Putamen (tissue), 1 donor: ENCODE measurements around the gene UBAP1L.
"Not testable (repeated sequence)": the region's sequence is repeated elsewhere in the genome, so short reads cannot be mapped to it uniquely, and the experiment has no call there.

Source experiments
- DNase-seq: peaks from one replicate; pipeline ENCODE4 v3.0.0-alpha.2; 2016; ENCODE audit warnings: low spot score

The UBAP1L gene

DNA sequence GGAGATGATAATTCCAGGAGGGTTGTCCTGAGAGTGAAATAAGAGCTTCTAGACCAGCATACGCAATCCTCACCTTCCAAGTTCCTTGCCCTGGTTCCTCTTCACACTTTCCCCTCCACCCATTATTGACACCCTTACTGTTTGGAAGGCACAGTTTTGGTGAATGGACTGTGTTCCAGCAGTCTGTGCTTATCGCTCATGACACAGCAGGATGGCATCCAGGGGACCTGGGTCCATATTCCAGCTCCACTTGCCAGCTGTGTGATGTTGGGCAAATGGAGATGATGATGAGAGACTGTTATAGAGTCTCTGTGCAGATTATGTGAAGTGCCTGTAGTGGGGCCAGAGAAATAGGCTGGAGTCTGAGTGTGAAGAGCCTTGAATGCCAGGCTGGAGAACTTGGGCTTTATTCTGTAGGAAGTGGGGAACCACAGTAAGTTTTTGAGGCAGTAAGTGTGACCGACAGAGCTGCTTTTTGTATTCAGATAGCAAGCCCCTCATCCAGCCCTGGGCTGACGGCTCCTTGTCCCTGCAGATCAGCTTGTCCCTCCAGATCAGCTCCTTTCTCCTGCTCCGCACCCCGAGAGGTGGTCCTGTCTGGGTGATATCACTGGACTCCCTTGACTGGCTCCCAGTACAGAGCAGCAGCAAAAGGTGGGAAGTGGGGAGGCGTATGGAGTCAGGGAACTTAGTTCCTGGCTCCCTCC, 30.3 kb downstream of the UBAP1L start:
- no peak for DNase-seq

DNA sequence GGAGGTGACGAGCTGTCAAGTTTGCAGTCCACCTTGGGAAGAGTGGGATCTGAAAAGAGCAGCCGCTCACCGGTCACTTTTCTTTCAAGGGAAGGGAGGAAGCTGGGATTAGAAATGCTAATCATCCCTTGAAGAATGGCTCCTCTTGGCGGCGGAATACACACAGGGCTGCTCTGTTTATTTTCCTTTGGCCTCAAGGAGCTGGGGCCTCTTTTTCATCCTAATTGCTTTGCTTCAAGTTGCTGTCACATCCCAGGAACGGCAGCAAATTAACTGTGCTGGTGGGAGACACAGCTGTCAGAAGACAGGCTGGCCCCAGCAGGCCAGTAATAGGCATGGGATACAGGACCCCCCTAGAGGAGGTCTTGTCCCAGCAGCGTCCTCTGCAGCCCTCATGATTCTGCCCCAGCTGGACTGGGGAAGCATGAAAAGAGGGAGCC, 31.7 kb downstream of the UBAP1L start:
- DNase-seq = no peak

DNA sequence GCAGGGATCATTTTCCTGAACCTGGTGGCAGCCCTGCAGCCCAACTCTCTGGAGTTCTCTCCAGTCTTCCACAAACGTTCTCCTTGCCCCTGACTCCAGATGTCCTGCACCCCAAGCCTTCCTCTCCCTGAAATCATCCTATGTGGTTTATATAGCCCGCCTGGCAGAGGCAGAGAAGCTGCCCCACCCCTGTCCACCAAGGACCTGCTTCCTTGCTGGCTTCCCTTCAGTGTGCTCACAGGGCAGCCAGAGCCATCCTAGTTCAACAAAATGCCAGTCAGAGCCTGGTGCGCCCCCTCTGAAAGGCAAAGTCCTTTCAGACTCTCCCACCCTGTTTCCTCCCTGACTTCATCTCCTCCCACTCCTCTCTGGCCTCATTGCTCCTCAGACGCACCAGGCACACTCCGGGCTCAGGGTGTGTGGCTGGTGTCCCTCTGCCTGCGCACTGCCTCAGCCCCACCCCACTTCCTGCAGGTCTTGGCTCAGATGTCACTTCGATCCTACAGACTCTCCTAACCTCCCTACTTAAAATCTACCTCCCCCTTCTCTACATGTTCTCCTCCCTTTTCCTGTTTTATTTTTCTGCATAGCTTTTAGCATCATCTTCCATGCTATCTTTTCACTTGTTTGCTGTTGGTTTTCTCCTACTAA, 32.6 kb downstream of the UBAP1L start:
- DNase-seq = no peak

DNA sequence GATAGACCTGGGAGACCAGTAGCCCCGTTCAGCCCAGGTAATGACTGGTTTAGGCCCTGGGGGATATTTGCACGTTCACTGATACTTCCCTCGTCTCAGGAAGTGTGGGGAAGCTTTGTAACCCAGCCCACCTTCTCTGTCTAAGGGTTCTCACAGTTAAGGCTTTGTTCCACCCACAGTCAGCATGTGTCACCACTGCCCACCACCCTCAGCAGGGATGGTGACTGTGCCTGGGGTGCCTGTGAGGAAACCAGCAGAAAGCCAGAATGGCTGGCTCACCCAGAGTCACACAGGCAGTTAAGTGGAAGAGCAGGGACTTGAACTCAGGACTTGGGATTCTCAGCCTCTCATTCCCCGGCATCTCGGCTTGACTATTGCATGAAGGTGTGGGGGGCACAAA, 33.2 kb downstream of the UBAP1L start:
- no peak for DNase-seq

DNA sequence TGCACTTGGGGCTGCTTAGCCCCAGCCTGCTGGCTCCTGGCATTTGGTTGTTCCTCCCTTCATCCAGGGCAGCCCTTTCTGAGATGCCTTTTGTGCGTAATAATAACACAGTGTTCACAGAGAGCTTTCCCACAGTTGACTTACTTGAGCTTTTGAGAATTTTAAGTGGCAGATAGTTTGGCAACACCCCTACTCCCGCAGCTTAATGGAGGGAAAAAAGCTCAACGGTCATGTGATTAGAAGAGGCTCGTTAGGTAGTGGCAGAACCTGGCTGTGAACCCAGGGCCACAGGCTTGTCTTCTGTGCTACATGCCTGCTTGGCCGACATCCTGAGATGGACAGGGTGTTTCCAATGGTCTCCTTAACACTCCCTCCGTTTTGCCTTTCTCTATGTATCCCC, 33.7 kb downstream of the UBAP1L start:
- no peak for DNase-seq

DNA sequence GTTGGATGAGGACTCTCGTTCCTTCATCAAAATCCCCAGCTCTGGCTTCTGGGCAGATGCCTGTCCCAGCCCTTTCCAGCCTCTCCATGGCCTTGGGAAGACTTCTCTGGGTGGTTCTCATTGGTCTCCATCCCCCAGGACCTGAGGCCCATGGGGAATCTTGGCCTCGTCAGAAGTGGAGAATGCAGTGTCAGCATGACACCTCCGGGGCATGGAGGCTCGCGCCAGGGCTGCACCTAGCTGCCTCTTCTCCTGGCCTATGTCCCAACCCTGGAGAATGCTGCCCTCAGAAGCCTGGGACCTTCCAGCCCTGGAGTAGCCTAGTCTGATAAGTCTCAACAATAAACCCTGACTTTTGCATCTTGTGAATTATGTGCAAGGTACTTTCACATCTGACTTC, 35.4 kb downstream of the UBAP1L start:
- no peak for DNase-seq

DNA sequence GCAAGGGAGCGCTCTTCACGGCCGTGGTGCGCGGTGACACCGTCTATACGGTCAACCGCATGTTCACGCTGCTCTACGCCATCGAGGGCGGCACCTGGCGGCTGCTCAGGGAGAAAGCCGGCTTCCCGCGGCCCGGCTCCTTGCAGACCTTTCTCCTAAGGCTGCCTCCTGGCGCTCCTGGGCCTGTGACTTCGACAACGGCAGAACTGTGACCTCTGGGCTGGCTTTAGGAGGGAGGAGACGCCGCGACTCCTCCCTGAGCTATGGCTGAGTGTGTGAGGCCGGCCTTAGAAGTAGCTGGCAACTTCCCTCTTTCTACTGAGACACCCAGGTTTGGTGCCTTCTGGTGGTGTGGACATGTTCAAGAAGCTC, 37.0 kb downstream of the UBAP1L start:
- no peak for DNase-seq

DNA sequence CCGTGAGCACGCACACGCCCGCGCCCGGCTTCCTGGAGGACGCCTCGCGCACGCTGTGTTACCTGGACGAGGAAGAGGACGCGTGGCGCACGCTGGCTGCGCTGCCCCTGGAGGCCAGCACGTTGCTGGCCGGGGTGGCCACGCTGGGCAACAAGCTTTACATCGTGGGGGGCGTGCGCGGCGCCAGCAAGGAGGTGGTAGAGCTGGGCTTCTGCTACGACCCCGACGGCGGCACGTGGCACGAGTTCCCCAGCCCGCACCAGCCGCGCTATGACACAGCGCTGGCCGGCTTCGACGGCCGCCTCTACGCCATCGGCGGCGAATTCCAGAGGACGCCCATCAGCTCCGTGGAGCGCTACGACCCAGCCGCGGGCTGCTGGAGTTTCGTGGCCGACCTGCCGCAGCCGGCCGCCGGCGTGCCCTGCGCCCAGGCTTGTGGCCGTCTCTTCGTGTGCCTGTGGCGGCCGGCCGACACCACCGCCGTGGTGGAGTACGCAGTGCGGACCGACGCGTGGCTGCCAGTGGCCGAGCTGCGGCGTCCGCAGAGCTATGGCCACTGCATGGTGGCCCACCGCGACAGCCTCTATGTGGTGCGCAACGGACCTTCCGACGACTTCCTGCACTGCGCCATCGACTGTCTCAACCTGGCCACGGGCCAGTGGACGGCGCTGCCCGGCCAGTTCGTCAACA, 37.6 kb downstream of the UBAP1L start:
- DNase-seq = no peak

DNA sequence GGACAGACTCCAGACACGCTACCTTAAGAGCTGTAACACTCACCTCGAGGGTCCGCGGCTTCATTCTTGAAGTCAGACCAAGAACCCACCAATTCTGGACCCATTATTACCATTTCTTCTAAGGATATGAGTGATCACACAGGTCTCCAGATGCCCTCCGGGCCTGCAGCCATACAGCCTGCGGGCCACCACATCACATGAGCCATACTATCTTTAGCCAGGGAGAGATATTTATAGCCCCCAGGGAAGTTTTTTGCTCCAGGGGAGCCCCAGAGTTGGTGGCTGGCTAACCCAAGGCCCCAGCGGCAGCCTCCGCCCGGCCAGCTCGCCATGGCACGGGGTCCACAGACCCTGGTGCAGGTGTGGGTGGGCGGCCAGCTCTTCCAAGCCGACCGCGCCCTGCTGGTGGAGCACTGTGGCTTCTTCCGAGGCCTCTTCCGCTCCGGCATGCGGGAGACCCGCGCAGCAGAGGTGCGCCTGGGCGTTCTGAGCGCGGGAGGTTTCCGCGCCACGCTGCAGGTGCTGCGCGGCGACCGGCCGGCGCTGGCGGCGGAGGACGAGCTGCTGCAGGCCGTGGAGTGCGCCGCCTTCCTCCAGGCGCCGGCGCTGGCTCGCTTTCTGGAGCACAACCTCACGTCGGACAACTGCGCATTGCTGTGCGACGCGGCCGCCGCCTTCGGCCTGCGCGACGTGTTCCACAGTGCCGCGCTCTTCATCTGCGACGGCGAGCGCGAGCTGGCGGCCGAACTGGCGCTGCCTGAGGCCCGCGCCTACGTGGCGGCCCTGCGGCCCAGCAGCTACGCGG, 38.3 kb downstream of the UBAP1L start, which contains the start of gene KBTBD13:
Gene KBTBD13 (plus strand): TSS at position 261 of the 805 bp plus-strand sequence. CDS start 70 bp downstream, at position 331.
- DNase-seq = no peak

DNA sequence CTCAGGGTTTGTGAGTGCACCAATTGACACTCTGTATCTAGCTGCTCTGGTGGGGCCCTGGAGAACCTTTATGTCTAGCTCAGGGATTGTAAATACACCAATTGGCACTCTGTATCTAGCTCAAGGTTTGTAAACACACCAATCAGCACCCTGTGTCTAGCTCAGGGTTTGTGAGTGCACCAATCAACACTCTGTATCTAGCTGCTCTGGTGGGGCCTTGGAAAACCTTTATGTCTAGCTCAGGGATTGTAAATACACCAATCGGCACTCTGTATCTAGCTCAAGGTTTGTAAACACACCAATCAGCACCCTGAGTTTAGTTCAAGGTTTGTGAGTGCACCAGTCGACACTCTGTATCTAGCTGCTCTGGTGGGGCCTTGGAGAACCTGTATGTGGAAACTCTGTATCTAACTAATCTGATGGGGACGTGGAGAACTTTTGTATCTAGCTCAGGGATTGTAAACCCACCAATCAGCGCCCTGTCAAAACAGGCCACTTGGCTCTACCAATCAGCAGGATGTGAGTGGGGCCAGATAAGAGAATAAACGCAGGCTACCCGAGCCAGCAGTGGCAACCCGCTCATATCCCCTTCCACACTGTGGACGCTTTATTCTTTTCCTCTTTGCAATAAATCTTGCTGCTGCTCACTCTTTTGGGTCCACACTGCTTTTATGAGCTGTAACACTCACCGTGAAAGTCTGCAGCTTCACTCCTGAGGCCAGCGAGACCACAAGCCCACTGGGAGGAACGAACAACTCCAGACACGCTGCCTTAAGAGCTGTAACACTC, 39.2 kb downstream of the UBAP1L start:
- DNase-seq = not testable (repeated sequence)

DNA sequence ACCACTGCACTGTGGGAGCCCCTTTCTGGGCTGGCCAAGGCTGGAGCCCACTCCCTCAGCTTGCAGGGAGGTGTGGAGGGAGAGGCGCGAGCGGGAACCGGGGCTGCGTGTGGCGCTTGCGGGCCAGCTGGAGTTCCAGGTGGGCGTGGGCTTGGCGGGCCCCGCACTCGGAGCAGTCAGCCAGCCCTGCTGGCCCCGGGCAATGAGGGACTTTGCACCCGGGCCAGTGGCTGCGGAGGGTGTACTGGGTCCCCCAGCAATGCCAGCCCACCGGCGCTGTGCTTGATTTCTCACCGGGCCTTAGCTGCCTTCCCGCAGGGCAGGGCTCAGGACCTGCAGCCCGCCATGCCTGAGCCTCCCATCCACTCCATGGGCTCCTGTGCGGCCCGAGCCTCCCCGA, 40.1 kb downstream of the UBAP1L start:
- not testable (repeated sequence) for DNase-seq

DNA sequence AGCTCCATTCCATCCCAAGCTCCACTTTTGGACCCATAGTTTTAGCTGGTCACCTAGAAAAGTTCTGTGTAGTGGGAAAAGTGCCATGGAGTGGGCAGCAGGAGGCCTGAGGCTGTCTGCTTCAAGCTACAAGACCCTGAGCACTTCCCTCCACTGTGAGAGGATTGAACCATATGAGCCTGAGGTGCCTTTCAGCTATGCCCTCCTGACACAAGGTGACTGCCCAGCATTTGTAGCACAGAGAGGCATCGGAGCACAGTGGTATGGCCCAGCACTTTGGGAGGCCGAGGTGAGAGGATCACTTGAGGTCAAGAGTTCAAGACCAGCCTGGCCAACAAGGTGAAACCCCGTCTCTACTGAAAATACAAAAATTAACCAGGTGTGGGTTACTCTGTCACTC, 42.4 kb downstream of the UBAP1L start:
- DNase-seq = no peak

DNA sequence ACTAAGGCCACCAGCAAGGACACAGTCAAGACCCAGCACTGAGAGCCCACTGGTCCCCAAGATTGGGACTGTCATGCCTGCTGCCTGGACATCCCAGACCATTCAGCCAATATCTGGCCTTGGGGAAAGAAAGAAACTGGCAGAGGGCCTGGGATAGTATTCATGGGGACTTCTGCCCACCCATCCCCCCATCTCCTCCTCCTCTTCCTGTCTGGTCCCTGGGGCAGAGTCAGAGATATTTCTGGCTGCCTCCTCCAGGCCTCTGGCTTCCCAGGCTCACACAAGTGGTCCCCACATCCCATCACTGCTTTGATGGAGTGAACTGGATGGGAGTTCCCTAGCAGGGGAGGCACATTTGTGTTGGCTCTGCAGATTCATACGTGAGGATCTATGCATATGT, 43.0 kb downstream of the UBAP1L start:
- DNase-seq = no peak

DNA sequence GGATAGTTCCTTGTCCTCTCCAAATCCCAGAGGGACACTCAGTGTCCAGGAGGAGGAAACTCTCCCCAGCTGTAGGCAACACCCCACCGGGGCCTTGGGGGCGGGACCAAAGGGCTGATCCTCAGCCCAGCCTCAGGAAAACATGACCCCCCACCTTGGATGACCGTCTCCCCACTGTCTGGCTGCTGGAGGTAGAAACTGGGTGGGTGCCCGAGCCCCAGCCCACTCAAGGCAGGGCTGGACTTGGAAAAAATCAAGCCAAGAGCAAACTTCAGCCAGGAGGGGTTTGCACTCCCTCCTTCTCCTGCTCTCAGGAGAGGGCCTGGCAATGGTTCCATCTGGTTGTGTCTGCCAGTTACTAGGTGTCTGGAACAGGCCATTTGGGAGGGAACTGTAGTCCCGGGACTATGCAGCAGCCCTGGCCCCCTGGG, 43.6 kb downstream of the UBAP1L start:
- no peak for DNase-seq

DNA sequence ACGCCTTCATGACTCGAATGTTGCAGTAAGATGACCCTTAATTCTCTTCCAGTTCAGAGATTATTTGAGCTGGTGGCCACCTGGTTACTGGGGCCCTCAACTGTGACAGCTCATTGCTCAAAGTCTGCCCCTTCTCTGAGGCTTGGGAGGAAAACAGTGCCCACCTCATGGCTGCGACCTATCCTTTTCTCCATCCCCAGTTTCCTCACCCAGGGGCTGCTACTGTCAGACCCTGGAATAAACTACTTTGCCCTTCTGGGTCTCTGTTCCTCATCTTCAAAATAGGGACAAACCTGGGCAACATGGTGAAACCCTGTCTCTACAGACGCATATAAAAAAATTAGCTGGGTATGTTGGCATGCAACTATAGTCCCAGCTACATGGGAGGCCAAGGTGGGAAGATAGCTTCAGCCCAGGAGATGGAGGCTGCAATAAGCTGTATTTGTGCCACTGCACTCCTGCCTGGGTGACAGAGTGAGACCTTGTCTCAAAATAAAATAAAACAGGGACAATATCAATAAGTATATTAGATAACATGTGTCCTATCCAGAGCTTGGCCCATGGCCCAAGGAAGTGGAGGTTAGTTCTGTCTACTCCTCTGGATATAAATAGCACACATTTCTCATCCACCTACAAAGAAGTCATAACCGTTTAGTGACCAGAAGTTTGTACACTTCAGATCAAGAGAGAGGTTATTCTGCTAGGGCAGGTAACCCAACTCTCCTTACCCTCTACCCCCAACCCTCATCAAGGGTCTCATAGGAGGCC, 45.0 kb downstream of the UBAP1L start:
- DNase-seq = no peak

DNA sequence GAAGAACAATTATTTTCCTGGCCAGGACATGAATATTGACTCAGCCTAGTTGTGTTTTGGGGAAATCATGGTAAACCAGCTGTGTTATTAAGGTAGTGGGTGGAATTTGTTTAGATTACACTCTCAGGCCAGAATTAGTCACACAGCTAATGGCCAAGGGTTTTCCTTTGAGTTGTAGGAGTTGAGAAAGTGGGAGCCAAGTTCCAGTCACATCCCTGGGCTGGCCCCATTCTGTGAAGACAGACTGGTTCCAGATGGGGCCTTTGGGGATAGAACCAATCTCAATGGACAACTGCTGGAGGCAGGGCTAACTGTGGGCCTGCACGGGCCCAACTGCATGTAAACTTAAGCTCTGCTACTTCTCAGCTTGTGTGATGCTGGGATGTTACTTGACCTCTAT, 45.8 kb downstream of the UBAP1L start:
- no peak for DNase-seq

DNA sequence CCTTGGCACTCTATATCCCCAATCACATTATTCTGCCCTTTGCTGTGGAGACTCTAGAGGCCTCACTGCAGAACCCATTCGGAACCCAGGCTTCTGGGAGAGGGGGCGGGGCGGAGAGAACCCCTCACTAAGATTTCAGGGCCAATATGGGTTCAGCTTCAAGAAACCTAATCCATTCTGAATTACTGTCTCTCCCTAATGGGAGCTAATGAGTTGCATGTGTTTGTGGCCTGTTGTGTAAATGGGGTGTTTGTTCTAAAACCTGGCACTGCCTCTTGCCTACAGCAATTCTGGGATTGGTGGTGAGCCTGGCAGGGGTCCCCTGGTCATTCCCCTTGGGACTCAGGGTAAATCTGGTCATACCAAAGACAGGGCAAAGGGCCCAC, 46.6 kb downstream of the UBAP1L start:
- DNase-seq = no peak

DNA sequence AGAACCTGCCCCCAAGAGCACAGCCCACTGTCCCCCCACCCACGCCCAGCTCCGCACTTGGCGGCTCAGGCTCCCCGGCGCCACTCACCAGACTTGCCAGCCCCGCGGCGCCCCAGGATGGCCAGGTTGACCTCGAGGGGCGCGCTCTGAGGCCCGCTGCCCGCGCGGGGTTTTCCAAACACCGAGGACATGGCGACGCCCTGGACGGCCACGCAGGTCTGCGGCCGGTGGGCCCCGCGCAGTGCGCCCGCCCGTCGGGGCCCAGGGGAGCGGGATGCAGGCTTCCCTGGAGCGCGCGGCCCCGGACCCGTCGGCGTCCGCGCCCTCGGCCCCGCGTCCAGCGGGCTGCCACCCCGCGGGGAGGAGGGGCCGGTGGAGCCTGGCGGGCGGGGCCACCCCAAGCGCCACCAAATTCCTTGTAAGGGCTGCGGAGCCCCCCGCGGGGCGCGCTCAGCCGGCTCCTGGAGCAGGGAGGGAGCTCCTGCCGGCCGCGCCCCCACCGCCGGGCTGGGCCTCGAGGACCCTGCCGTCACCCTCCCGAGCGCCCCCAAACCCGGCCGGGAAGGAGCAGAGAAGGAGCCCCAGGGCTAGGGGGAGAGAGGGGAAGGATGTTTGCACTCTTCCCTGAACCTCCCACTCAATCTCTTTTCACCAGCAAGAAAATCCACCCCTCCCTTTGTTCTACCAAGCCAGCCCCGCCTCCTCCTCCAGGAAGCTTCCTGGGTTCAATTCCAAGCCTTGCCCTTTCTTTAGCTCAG, 47.2 kb downstream of the UBAP1L start, which contains the start of gene RASL12:
Gene RASL12 (minus strand): TSS at position 347 of the 758 bp plus-strand sequence. CDS start 156 bp downstream, at position 191.
- DNase-seq = no peak

DNA sequence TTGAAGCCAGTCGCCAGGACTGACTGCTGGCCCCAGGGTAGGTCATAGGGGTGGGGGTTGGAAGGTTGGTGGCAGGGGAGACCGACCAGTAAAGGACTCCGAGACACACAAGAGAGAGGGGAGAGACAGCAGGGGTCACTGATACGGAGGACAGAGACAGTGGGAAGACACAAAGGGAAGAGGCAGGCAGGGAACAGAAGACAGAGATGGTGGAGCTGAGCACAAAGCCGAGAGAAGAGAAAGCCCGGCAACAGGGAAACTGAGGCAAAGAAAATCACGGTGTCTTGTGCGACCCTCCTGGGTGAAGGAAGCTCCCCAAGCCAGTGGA, 47.7 kb downstream of the UBAP1L start:
- DNase-seq = no peak
